Heart right ventricle (tissue), 16 donors: Measurements from ENCODE around the gene ELK3. TPM values are rescaled to one million over a fixed set of nuclear protein-coding genes. Genes with fewer than 3 reads are reported as not detected.

Source experiments
- ATAC-seq, 8 donors: fragments of 200-7000 bp; cut with Tn5 transposase; one replicate each; pipeline ENCODE4 v1.9.1; 2020; ENCODE audit warnings: mild to moderate bottlenecking in 8 of 8, moderate library complexity in 8 of 8, moderate number of reproducible peaks in 1 of 8
- DNase-seq, 2 donors: peaks; one replicate each; pipeline ENCODE4 v3.0.0-alpha.2; 2020
- H3K27ac ChIP-seq, 10 donors: fragments of 200-600 bp; sonication (generic) in 2 of 10; one replicate each; pipeline versions ENCODE4 v1.5.0 to v1.8.0; 2020 to 2022; ENCODE audit warnings: mild to moderate bottlenecking in 3 of 10
- H3K27me3 ChIP-seq, 7 donors: fragments of 200-600 bp; one replicate each; pipeline ENCODE4 v1.8.0; 2021 to 2022; ENCODE audit warnings: mild to moderate bottlenecking in 2 of 7
- H3K36me3 ChIP-seq, 9 donors: fragments of 200-600 bp; sonication (generic) in 1 of 9; one replicate each; pipeline versions ENCODE4 v1.5.0 to v1.8.0; 2020 to 2022; ENCODE audit warnings: mild to moderate bottlenecking in 2 of 9
- H3K4me1 ChIP-seq, 9 donors: fragments of 200-600 bp; sonication (generic) in 1 of 9; one replicate each; pipeline versions ENCODE4 v1.5.0 to v1.8.0; 2020 to 2022; ENCODE audit warnings: mild to moderate bottlenecking in 4 of 9
- H3K4me3 ChIP-seq, 10 donors: fragments of 200-600 bp; sonication (generic) in 2 of 10; one replicate each; pipeline versions ENCODE4 v1.5.0 to v1.8.0; 2020 to 2022; ENCODE audit warnings: mild to moderate bottlenecking in 7 of 10, moderate library complexity in 2 of 10
- H3K9me3 ChIP-seq, 11 donors: fragments of 200-600 bp in 10 of 11; sonication (generic) in 2 of 11; one replicate each; pipeline versions ENCODE4 v1.5.0 to v1.8.0; 2013 to 2022; ENCODE audit warnings: mild to moderate bottlenecking in 2 of 11, control low read depth in 1 of 11, moderate library complexity in 1 of 11
- CTCF ChIP-seq, 9 donors: fragments of 200-600 bp; sonication (generic) in 2 of 9; IDR thresholded peaks; one replicate each; pipeline versions ENCODE4 v1.5.0 to v1.8.0; 2021 to 2022; ENCODE audit warnings: antibody characterized with exemption in 9 of 9, mild to moderate bottlenecking in 5 of 9, moderate library complexity in 1 of 9
- WGBS, 2 donors: extraction: QIAGEN DNeasy Blood & Tissue Kit; methylation state at CpG; one replicate each; pipeline ENCODE4 v1.1.7; 2013; ENCODE audit warnings: inconsistent platforms in 1 of 2; 5-methylcytosine and 5-hydroxymethylcytosine counted together
- intact Hi-C, 10 donors: fragments of 100-400 bp; cut with DNase I; formaldehyde crosslinking; loops; one replicate each; pipeline versions ENCODE4 v1.11.1 to v1.14.2; 2022
- polyA plus RNA-seq, 2 donors: library from polyadenylated mRNA; stranded (reverse); fragments of 200-250 nt; gene quantifications; one replicate each; pipeline ENCODE4 v1.2.3, GENCODE V29; 2013
- total RNA-seq, 10 donors: library from RNA; stranded (reverse); fragmentation: NEBNext Ultra II Directional in 3 of 10; extraction: Animal tissue kit (Norgen Biotek cat#: 25700) in 3 of 10; gene quantifications; one replicate each; pipeline versions ENCODE4 v1.2.1 to v1.2.4, GENCODE V29; 2021 to 2023
- donor health status: Arrhythmogenic right ventricular cardiomyopathy.
- donor health status: ischemic (EF 13 %, LVEDD 7.1; RV severe dilation, severe dysfunction).
- donor health status: healthy with polysubstance abuse.
- donor health status: DM: no; HTN: yes; CAD: no.
- donor health status: DM: no; HTN: no; CAD: no.
- donor health status: ischemic (EF 25% LVEDD 6.9; RV normal size, moderate dysfunction).
- donor health status: ischemic (EF 25% LVEDD 5.7; RV mildly dilated, moderate dysfunction).
- donor health status: healthy.
- donor health status: DM: yes; HTN: yes; CAD: no.
- donor health status: Ischemic cardiomyopathy.
- donor health status: ischemic (EF 35%, LVEDD 5.7; RV mildly dilated, moderate dysfunction).
- donor health status: nonischemic (EF 11% LVEDD 7.7; RV severe dilation, severe dysfunction).
- donor health status: DM: yes; HTN: yes; CAD: no.
- donor health status: PGD.
- donor health status: ischemic (EF 29% LVEDD 5.4; RV normal size, mild dysfunction).
- donor health status: nonischemic (EF 23%, LVEDD 6.1; RV moderate dilation, normal function).

Gene ELK3
- total and polyA plus RNA-seq, 12 donors, result 6.6 to 33.0 (median 21.4) TPM

DNA sequence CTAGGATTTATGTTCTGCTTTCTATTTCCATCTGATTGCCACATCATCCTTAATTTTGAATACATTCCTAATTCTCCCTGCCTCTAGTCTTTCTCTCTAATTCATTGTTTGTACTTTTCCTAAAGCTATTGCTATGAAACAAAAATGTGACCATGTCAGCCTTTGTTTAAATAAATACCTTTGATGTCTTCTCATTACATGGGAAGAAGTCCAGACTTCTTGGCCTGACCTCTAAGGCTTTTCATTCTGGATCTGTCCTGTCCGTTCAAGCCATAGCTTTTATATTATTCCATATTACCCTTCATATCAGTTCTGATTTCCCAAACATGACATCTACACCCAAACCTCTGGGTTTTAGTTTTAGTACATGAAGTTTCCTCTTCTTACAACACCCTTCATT lies 114.7 kb downstream of the ELK3 start:
- Histone ChIP-seq H3K36me3 (peaks cover 0 to 54% (median 11%) of the 10 kb centered on the region in 9 donors), H3K4me1 (peaks cover 0 to 5% (median 2%) of the 10 kb centered on the region in 9 donors), H3K4me3 (no peak overlapping the region), H3K9me3 (no peaks in the 10 kb centered on the region), H3K27ac (no peak overlapping the region), H3K27me3 (no peaks in the 10 kb centered on the region)
- 60 to 65% methylated on average over 1 of the region's 1 CpG for WGBS, 2 donors
- no peak for TF ChIP-seq CTCF (IDR thresholded peaks at IDR 0.05)
- DNase-seq, result no peak
- intact Hi-C loops, result loop anchor here in 5 of 10 donors (5.0 to 10.0 kb wide), 4 partner anchors 68 to 196 kb away; no protein-coding TSS in a partner anchor
- no peak for ATAC-seq

DNA sequence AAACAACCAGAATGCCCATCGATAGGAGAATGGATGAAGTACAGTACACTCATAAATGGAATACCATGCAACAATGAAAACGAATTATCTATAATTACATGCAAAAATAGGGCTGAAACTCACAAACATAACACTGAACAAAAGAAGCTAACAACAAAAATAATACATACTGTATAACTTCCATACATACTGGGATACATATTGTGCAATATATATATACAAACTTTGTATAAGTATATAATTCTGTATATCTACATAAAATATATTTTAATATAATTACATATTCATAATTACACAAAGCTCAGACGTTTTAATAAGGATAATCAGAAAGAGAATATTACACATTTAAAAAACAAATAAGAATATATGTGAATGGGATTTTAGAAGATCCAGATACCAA lies 115.9 kb downstream of the ELK3 start:
- DNase-seq, result no peak
- intact Hi-C loops, result no loop called here
- TF ChIP-seq CTCF (IDR thresholded peaks at IDR 0.05), result no peak
- Histone ChIP-seq H3K4me1 (peaks cover 0 to 16% (median 8%) of the 10 kb centered on the region in 9 donors), H3K36me3 (peaks cover 0 to 54% (median 11%) of the 10 kb centered on the region in 9 donors), H3K27ac (no peak overlapping the region), H3K4me3 (no peak overlapping the region), H3K9me3 (no peaks in the 10 kb centered on the region), H3K27me3 (no peaks in the 10 kb centered on the region)
- no peak for ATAC-seq
- WGBS, 2 donors, result 93 to 94% methylated on average over 3 of the region's 3 CpGs

- intact Hi-C loops, result no loop called here
- no peak for DNase-seq
- ATAC-seq, result no peak
- Histone ChIP-seq H3K27ac (no peak overlapping the region), H3K9me3 (no peaks in the 10 kb centered on the region), H3K27me3 (no peaks in the 10 kb centered on the region), H3K36me3 (peaks cover 0 to 48% (median 11%) of the 10 kb centered on the region in 9 donors), H3K4me3 (no peak overlapping the region), H3K4me1 (peaks cover 0 to 21% (median 8%) of the 10 kb centered on the region in 9 donors)
- 98 to 100% methylated on average over 1 of the region's 1 CpG for WGBS, 2 donors
- TF ChIP-seq CTCF (IDR thresholded peaks at IDR 0.05), result no peak
Measured at GRCh38 chr12:96311191-96311590, 117.0 kb downstream of the ELK3 start.

DNA sequence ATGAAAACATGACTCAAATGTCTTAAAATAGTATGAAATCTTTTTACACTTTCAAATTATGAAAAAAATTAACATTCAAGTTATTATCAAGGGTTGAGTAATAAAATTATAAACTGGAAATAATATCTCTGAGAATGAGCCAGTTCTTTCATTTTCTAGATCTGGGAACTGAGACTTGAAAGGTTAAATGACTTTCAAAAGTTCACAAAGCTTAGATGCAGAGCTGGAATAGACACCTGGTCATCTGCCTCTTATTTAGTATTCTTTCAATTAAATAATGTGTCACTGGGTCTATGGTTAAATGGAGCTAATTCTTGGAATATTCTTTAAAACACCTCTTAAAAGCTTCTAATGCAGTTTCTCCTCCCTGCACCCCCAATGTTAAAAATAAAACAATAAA lies 119.4 kb downstream of the ELK3 start:
- Histone ChIP-seq H3K27ac (no peak overlapping the region), H3K27me3 (no peaks in the 10 kb centered on the region), H3K36me3 (peaks cover 0 to 43% (median 11%) of the 10 kb centered on the region in 9 donors), H3K4me1 (peaks cover 0 to 21% (median 8%) of the 10 kb centered on the region in 9 donors), H3K9me3 (peaks cover 0 to 5% (median 0%) of the 10 kb centered on the region in 11 donors), H3K4me3 (no peak overlapping the region)
- no peak for ATAC-seq
- no peak for DNase-seq
- no peak for TF ChIP-seq CTCF (IDR thresholded peaks at IDR 0.05)
- intact Hi-C loops, result no loop called here
